SKM-1 (cell line): ENCODE data around the gene MYO9A.

ENCODE experiments used
- DNase-seq: peaks from one replicate; lab custom pipeline; 2025; ENCODE audit not compliant: unreplicated experiment; lab: John Stamatoyannopoulos, UW

MYO9A gene, protein sequence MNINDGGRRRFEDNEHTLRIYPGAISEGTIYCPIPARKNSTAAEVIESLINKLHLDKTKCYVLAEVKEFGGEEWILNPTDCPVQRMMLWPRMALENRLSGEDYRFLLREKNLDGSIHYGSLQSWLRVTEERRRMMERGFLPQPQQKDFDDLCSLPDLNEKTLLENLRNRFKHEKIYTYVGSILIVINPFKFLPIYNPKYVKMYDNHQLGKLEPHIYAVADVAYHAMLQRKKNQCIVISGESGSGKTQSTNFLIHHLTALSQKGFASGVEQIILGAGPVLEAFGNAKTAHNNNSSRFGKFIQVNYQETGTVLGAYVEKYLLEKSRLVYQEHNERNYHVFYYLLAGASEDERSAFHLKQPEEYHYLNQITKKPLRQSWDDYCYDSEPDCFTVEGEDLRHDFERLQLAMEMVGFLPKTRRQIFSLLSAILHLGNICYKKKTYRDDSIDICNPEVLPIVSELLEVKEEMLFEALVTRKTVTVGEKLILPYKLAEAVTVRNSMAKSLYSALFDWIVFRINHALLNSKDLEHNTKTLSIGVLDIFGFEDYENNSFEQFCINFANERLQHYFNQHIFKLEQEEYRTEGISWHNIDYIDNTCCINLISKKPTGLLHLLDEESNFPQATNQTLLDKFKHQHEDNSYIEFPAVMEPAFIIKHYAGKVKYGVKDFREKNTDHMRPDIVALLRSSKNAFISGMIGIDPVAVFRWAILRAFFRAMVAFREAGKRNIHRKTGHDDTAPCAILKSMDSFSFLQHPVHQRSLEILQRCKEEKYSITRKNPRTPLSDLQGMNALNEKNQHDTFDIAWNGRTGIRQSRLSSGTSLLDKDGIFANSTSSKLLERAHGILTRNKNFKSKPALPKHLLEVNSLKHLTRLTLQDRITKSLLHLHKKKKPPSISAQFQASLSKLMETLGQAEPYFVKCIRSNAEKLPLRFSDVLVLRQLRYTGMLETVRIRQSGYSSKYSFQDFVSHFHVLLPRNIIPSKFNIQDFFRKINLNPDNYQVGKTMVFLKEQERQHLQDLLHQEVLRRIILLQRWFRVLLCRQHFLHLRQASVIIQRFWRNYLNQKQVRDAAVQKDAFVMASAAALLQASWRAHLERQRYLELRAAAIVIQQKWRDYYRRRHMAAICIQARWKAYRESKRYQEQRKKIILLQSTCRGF (N-terminal part only)

GRCh38 chr15:72118017-72118978, at the start of gene MYO9A, which contains the start of gene SENP8:
Gene MYO9A (minus strand): TSS chr15:72118150. CDS start chr15:72046563, 71,587 bp downstream.
Gene SENP8 (plus strand): TSS chr15:72118403. CDS start chr15:72139624, 21,221 bp downstream.
- peak; percentile 99 for DNase-seq

- DNase-seq: no peak
Observed at GRCh38 chr15:72167445-72167844, 49.5 kb upstream of the MYO9A start.

DNA sequence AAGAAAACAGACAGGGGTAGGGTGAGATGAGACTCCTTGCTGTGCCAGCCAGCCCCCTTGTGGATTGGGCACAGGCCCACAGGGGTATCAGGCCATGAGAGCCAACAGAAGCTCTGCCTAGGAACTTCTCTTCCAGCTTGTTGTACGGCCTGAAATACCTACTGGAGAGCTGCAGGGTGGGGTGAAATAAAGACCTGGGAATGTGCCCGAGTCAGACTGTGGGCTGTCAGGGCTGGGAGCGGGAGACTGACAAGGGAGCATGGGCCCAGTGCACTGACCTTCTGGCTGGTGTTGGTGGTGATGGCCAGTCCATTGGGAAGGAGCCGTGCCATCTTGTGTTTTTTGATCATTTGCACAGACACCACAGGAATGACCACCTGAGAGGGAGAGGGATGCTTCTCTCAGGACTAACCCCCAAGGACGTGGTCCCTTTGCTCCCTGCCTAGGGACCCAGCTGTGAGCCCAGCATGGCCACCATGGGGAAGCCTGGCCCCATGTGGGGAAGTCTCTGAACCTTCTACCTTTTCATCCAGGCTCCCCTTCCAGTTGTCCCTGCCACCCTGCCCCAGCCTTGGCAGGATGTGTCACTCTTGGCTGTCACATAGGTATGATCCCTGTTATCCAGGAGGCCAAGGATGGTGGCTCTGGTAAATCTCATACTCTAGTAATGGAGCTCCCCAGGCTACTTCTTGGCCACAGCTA, 48.9 kb upstream of the MYO9A start:
- DNase-seq: no peak

DNA sequence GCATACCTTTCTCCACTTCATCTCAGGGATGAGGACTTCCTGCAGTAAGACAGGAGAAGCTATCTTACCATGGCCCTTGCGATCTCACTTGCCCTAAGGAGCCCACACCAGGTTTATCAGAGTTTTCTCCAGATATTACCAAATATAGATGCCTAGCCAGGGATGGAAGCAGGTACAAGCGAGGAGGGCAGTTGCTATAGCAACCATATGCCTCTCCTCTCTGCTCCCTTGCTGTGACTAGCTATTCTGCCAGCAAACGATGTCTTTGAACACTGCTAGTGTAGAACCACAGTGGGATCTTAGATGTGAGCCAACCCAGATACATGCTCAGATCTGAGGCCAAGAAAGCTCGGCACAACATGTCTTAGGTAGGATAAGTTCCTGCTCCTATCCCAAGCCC, 45.8 kb upstream of the MYO9A start:
- DNase-seq: no peak

DNA sequence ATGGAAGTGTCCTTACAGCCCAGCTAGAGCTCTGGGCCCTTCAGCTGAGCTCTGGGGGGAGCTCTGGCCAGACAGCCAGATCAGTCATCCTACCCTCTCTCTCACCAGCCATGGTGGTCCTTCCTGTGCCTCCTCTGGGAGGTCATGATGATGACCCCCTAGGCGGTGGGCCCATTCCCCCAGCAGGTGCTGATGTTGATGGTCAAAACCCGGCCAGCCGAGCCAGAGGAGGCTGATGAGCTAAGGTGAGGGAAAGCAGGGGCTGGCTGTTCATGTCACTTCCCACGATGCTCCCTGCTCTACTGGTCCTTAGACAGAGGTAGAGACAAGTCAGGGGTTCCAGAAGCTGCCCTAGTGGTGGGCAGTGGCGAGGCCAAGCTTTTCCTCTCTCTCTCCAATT, 44.6 kb upstream of the MYO9A start:
- DNase-seq: no peak

- DNase-seq: no peak
Observed at GRCh38 chr15:72161361-72162132, 43.6 kb upstream of the MYO9A start.

GRCh38 chr15:72160696-72161245, 42.8 kb upstream of the MYO9A start:
- DNase-seq: no peak

DNA sequence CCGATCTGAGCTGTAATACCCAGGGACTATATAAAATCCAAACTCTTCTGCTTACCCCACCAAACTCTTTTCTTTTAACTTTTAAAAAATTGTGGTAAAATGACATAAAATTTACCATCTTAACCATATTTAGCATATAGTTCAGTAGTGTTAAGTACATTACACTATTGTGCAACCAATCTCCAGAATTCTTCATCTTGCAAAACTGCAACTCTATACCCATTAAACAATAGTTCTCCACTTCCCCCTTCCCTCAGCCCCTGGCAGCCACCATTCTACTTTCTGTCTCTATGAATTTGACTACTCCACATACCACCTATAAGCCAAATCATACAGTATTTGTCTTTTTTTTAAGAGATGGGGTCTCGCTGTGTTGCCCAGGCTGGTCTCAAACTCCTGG, 39.0 kb upstream of the MYO9A start:
- peak; percentile 31 for DNase-seq

- peak; percentile 80 for DNase-seq
Observed at GRCh38 chr15:72155635-72156616, 38.0 kb upstream of the MYO9A start.

DNA sequence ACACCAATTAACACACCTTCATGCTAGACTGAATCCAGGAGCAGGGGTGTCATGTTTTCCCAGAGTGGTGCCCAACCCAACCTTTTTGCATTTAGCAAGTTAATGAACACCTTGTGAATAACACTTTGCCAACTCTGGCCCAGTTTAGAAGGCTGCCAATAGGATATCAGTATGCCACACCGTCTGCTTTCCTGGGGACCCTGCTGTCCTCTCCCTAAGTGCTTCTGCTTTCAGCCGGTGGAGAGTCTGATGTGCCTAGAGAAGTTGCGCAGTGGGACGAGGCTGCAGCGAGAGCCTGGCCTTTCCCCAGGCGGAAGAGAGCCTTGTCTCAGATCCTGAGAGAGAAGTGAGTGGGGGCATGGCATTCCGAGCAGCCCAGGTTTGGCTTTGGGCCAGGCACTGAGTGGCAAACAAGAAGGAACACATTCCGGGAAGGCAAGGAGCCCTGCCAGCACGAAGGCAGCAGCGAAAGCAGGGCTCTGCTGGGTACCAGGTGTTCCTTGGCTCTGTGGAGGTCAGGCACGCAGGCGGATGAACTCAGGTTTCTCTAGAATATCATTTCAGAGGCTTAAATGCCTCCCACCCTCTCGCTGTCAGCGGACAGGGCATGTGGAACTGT, 37.2 kb upstream of the MYO9A start:
- DNase-seq: no peak

GRCh38 chr15:72154316-72154715, 36.4 kb upstream of the MYO9A start:
- DNase-seq: no peak

- DNase-seq: no peak
Observed at GRCh38 chr15:72153269-72154000, 35.5 kb upstream of the MYO9A start.

DNA sequence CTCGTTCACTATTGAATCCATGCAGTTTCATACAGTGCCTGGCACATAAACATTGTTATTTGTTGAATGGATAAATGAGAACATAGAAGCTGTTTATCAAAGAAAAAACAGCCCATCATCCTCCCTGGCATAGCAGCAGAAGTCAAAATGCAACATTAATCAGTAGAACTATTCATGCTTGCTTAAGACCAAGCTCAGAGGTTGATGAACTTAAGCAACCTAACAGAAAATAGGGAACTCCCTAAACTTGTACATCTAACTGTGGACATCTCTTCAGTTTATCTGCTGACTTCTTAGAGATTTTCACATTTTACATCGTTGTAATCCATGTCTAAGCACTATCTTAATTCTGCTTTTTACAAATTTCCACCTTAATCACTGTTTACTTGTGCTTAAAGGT, 29.5 kb upstream of the MYO9A start:
- peak; percentile 57 for DNase-seq

GRCh38 chr15:72146934-72147333, 29.0 kb upstream of the MYO9A start:
- DNase-seq: no peak

DNA sequence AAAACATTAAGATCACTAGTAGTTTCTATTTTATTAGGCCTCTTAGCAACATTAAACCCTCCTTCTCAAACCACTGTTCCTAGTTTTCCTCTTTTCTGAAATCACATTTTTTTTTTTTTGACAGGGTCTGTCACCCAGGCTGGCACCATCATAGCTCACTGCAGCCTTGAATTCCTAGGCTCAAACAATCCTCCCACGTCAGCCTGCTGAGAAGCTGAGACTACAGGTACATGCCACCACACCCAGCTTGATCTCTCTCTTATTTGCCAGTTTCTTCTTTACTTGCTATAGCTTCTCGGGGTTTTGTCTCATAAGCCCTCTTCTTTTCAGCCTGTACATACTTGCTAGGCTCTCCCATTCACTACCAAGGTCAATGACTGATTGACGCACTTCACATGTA, 28.3 kb upstream of the MYO9A start:
- DNase-seq: no peak
